GM12865 (cell line): Measurements from ENCODE around the gene CHI3L1.

Experiments
- DNase-seq: peaks from one replicate; pipeline ENCODE4 v3.0.0; 2010; ENCODE audit warnings: low read depth
- H3K4me3 ChIP-seq: 2 replicates; pipeline ENCODE4 v1.5.1; 2011; ENCODE audit warnings: mild to moderate bottlenecking, low read depth, low read length, control low read depth
- CTCF ChIP-seq: IDR thresholded peaks from 2 replicates; pipeline ENCODE4 v1.5.1; 2011; ENCODE audit warnings: low read length, control low read depth, low read depth, inconsistent platforms; ENCODE audit not compliant: insufficient read depth; ENCODE audit errors: missing control alignments

Gene CHI3L1

GRCh38 chr1:203178083-203178482, 8.4 kb downstream of the CHI3L1 start:
- H3K4me3 ChIP-seq = no peak overlapping the region
- no peak for TF ChIP-seq CTCF
- DNase-seq = peak; percentile 16

- DNase-seq = no peak
- no peak overlapping the region for H3K4me3 ChIP-seq
- TF ChIP-seq CTCF = no peak
These were observed 8.9 kb downstream of the CHI3L1 start for GRCh38 chr1:203177470-203178039.

- no peak overlapping the region for H3K4me3 ChIP-seq
- no peak for TF ChIP-seq CTCF
- DNase-seq = no peak
These were observed 9.5 kb downstream of the CHI3L1 start for GRCh38 chr1:203177036-203177405.

GRCh38 chr1:203176273-203177035, 10.1 kb downstream of the CHI3L1 start:
- TF ChIP-seq CTCF = no peak
- DNase-seq = no peak
- no peak overlapping the region for H3K4me3 ChIP-seq

- no peak for DNase-seq
- no peak for TF ChIP-seq CTCF
- H3K4me3 ChIP-seq = no peak overlapping the region
These were observed 10.7 kb downstream of the CHI3L1 start for GRCh38 chr1:203175827-203176241.

- H3K4me3 ChIP-seq = no peak within 1 kb of the TSS
- no peak for DNase-seq
- TF ChIP-seq CTCF = no peak
These were observed 11.2 kb downstream of the CHI3L1 start, which contains the start of gene MYBPH for GRCh38 chr1:203175237-203175826. Gene MYBPH, minus strand, starts transcription at chr1:203175826. Its CDS starts 71 bp downstream, at chr1:203175755.
